Measurements from ENCODE around the gene PPP2R5C. TPM values are rescaled to one million over a fixed set of nuclear protein-coding genes. Genes with fewer than 3 reads are reported as not detected.
A peak's percentile ranks its signal among the peaks of the same experiment; 100 is the strongest.
"Not testable (repeated sequence)": the region's sequence is repeated elsewhere in the genome, so short reads cannot be mapped to it uniquely, and the experiment has no call there.

The PPP2R5C gene
- total and polyA plus RNA-seq, 11 donors: 99.4 to 248 (median 204) TPM

DNA sequence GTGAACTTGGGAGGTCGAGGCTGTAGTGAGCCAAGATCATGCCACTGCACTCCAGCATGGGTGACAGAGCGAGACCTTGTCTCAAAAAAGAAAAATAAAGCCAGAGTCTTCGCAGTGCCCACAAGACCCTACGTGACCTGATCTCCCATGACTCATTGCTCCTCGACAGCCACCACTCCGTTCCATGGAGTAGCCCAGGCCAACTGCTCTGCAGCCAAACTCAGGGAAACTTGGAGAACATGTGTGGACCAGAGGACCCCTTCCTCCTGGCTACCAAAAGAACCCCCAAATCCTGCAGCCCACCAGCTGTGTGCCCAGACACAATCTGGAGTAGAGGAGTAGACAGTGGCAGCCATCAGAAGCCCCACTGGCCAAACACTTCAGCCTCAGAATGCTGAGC lies 32.1 kb upstream of the PPP2R5C start:
- no peak overlapping the region for H3K27ac ChIP-seq
- no peak for DNase-seq
- H3K4me1 ChIP-seq: peaks cover 0 to 16% (median 0%) of the 10 kb centered on the region in 12 donors
- no peak overlapping the region for H3K4me3 ChIP-seq
- peaks cover 0 to 4% (median 0%) of the 10 kb centered on the region in 12 donors for H3K9me3 ChIP-seq
- H3K27me3 ChIP-seq: no peaks in the 10 kb centered on the region
- intact Hi-C loops (cut with DNase I): no loop called here
- ATAC-seq: no peak
- no peaks in the 10 kb centered on the region for H3K36me3 ChIP-seq
- TF ChIP-seq CTCF (IDR thresholded peaks at IDR 0.05): no peak
- no peak for TF ChIP-seq POLR2A (IDR thresholded peaks at IDR 0.05)
- 87 to 95% (median 91%) methylated on average over 6 of the region's 6 CpGs for WGBS, 4 donors

DNA sequence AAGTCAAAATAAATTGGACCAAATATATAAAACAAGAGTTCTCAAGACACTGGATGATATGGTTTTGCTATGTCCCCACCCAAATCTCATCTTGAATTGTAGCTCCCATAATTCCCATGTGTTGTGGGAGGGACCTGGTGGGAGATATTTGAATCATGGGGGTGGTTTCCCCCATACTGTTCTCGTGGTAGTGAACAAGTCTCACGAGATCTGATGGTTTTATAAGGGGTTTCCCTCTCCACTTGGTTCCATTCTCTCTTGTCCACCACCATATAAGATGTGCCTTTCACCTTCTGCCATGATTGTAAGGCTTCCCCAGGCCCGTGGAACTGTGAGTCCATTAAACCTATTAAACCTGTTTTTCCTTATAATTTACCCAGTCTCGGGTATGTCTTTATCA lies 31.4 kb upstream of the PPP2R5C start:
- H3K4me3 ChIP-seq; H3K27me3 ChIP-seq; H3K9me3 ChIP-seq; ATAC-seq; intact Hi-C loops (cut with DNase I); H3K27ac ChIP-seq; H3K36me3 ChIP-seq; DNase-seq: not testable (repeated sequence)
- WGBS, 4 donors: 86 to 92% (median 88%) methylated on average over 4 of the region's 4 CpGs
- H3K4me1 ChIP-seq: peaks cover 0 to 16% (median 0%) of the 10 kb centered on the region in 12 donors

DNA sequence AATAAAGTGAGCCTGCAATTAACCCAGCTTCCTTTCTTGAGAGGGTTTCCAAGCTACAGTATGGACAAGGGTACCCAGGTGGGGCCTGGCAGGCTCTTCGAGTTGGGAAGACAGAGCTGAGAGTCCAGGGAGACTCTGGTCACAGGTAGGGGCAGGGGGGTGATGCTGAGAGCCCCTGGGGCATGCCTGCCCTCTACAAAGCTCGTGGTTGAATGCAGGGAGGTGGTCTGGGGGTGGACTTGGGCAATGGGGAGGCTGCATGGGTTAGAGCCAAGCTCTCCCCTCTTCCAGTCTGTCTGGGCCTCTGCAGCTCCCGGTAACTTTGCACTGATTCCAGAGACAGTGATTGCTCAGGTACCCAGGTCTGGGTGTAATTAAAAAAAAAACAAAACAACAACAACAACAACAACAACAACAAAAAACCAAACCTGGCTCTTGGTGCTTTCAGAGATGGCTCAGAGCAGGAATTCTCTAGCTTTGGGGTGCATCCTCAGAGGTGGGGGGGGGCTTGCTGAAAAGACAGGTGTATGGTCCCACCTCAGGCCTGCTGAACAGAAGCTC lies 30.8 kb upstream of the PPP2R5C start:
- Histone ChIP-seq H3K27me3 (no peaks in the 10 kb centered on the region), H3K9me3 (peaks cover 0 to 4% (median 0%) of the 10 kb centered on the region in 12 donors), H3K4me1 (peaks cover 0 to 16% (median 0%) of the 10 kb centered on the region in 12 donors), H3K36me3 (no peaks in the 10 kb centered on the region), H3K27ac (peak overlapping the region in 4 of 12 donors; percentile 24 to 73 (median 58)), H3K4me3 (peak overlapping the region in 1 of 12 donors; percentile 12)
- WGBS, 4 donors: 75 to 80% (median 77%) methylated on average over 3 of the region's 3 CpGs
- intact Hi-C loops (cut with DNase I): no loop called here
- TF ChIP-seq CTCF (IDR thresholded peaks at IDR 0.05) (no peak), POLR2A (IDR thresholded peaks at IDR 0.05) (no peak)
- no peak for DNase-seq
- ATAC-seq: no peak

DNA sequence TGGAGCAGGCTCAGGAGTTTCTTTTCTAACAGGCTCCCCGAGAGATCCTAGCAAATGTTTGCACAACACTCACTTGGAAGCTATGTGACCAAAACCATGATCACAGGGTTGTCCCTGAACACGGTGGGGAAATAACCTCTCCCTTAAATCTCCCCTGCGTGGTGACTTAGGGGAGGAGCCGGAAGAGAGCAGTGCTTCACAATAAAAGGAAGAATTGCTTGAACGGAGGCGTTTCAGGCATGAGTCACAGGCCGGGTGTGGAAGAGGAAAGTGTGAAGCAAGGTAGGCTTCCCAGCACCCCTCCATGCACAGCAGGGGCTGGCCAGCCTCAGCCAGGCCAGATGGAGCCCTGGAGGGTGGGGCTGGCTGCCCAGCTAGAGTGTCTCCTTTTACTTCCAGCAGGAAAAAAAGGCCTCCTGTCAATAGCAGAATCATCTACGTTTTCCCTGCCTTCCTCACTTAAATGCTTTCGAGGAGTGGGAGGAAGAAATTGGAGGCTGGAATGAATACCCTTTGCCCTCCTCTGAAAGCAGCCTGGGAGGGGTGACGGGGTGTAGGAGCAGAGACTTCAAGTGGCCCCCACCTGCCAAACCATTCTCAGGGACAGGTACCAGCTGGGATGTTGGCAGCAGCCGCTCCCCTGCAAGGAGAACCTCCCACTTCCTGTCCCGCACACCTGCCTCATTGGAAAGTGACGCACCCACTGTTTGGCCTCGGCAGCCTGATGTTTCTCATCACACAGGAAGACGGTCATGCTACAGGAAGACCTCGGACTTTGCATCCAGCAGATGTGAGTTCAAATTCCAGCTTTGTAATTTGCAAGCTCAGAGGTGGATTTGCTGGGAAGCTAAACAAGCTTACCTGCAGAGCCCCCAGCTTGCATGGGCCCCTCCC lies 30.1 kb upstream of the PPP2R5C start:
- Histone ChIP-seq H3K9me3 (peaks cover 0 to 4% (median 0%) of the 10 kb centered on the region in 12 donors), H3K27ac (peak overlapping the region in 5 of 12 donors; percentile 34 to 73 (median 46)), H3K36me3 (no peaks in the 10 kb centered on the region), H3K27me3 (no peaks in the 10 kb centered on the region), H3K4me3 (peak overlapping the region in 1 of 12 donors; percentile 12), H3K4me1 (peaks cover 0 to 16% (median 0%) of the 10 kb centered on the region in 12 donors)
- 37 to 45% (median 40%) methylated on average over 16 of the region's 16 CpGs for WGBS, 4 donors
- intact Hi-C loops (cut with DNase I): no loop called here
- DNase-seq (peak in 2 of 5 donors; percentile 48 to 66), ATAC-seq (peak; percentile 50 to 93 (median 86))
- TF ChIP-seq POLR2A (IDR thresholded peaks at IDR 0.05) (no peak), CTCF (IDR thresholded peaks at IDR 0.05) (no peak)
